MCF 10A (cell line): Measurements from ENCODE around the gene CCDC167. TPM values are rescaled to one million over a fixed set of nuclear protein-coding genes. Genes with fewer than 3 reads are reported as not detected.

Source experiments
- BruUV-seq: library from RNA; stranded (reverse); fragments of 400-500 nt; replicated peaks from 2 replicates; lab custom pipeline; 2021; lab: Mats Ljungman, UMichigan
- CTCF ChIA-PET: fragments of 300-600 bp; sonication (Branson Sonifier 250); formaldehyde crosslinking; extraction: SDS; loops from one replicate; lab custom pipeline; 2021; ENCODE audit warnings: antibody characterized with exemption, inconsistent platforms; lab: Yijun Ruan, JAX
- POLR2A ChIA-PET: fragments of 300-600, 350-650 bp; sonication (Branson Sonifier 250); formaldehyde crosslinking; extraction: SDS; loops from one replicate; lab custom pipeline; 2020; ENCODE audit warnings: antibody characterized with exemption, inconsistent platforms; lab: Yijun Ruan, JAX
- DNase-seq: peaks from one replicate; pipeline ENCODE4 v3.0.0-alpha.2; 2018; ENCODE audit not compliant: unreplicated experiment
- H3K27ac Mint-ChIP-seq: one replicate; pipeline ENCODE4 v1.8.0; 2022; ENCODE audit warnings: mild to moderate bottlenecking, low read depth, mixed read lengths; ENCODE audit not compliant: unreplicated experiment
- H3K27me3 Mint-ChIP-seq: one replicate; pipeline ENCODE4 v1.8.0; 2022; ENCODE audit warnings: mixed read lengths; ENCODE audit not compliant: insufficient read depth, unreplicated experiment
- H3K36me3 Mint-ChIP-seq: one replicate; pipeline ENCODE4 v1.8.0; 2022; ENCODE audit warnings: mild to moderate bottlenecking, moderate library complexity, mixed read lengths; ENCODE audit not compliant: insufficient read depth, unreplicated experiment
- H3K4me1 Mint-ChIP-seq: one replicate; pipeline ENCODE4 v1.8.0; 2022; ENCODE audit warnings: mixed read lengths; ENCODE audit not compliant: insufficient read depth, unreplicated experiment
- H3K4me3 Mint-ChIP-seq: one replicate; pipeline ENCODE4 v1.8.0; 2022; ENCODE audit warnings: mild to moderate bottlenecking, moderate library complexity, mixed read lengths; ENCODE audit not compliant: unreplicated experiment
- H3K9me3 Mint-ChIP-seq: one replicate; pipeline ENCODE4 v1.8.0; 2022; ENCODE audit warnings: mixed read lengths; ENCODE audit not compliant: unreplicated experiment
- CTCF ChIP-seq: fragments of 200-600 bp; IDR thresholded peaks from one replicate; pipeline ENCODE4 v1.8.0; 2022; ENCODE audit warnings: antibody characterized with exemption, mild to moderate bottlenecking; ENCODE audit not compliant: unreplicated experiment
- intact Hi-C: fragments of 100-400 bp; cut with micrococcal nuclease; formaldehyde crosslinking; loops from 2 replicates; pipeline ENCODE4 v1.14.1; 2022
- total RNA-seq: library from RNA; stranded (reverse); gene quantifications from 2 replicates; pipeline ENCODE4 v1.2.3, GENCODE V29; 2022

CCDC167 gene
- total RNA-seq, 1 experiment from 2014 or later = 24.4 TPM

GRCh38 chr6:37524025-37524969, 24.6 kb upstream of the CCDC167 start:
- Mint-ChIP-seq H3K27me3 (peaks cover 16% of the 10 kb centered on the region), H3K4me1 (peaks cover 18% of the 10 kb centered on the region), H3K36me3 (peaks cover under 1% of the 10 kb centered on the region), H3K4me3 (no peak overlapping the region), H3K27ac (no peak overlapping the region), H3K9me3 (no peaks in the 10 kb centered on the region)
- peak; percentile 71 for DNase-seq
- intact Hi-C loops = no loop called here
- BruUV-seq = no TSS peak
- POLR2A ChIA-PET = interaction anchor here (0.7 kb wide), 1 partner anchor 24 kb away, joined by 3 read pairs; no protein-coding TSS in a partner anchor
- CTCF ChIA-PET = interaction anchor here (0.6 to 1.5 kb wide), 2 partner anchors 10 to 23 kb away, joined by 3 to 5 read pairs; no protein-coding TSS in a partner anchor
- TF ChIP-seq CTCF = no peak

DNA sequence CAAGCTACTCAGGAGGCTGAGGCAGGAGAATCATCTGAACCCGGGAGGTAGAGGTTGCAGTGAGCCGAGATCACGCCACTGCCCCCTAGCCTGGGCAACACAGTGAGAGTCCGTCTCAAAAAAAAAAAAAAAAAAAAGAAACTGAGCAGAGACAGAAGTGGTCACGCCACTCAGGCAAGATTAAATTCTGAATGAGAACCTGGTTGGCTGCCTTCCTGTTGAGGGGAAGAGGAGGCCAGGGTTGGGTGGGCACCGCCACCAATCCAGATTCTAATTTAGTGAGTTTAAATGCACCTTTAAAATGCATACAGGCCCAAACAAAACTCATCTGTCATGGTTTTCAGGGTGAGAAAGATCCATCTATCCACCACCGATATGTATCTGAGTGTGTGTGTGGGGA, 23.7 kb upstream of the CCDC167 start:
- H3K27me3 Mint-ChIP-seq = peaks cover 16% of the 10 kb centered on the region
- ChIA-PET POLR2A (no interaction called here), CTCF (interaction anchor here (0.6 kb wide), 2 partner anchors 9 to 100 kb away, joined by 3 to 4 read pairs; no protein-coding TSS in a partner anchor)
- intact Hi-C loops = no loop called here
- no peak overlapping the region for H3K4me3 Mint-ChIP-seq
- H3K36me3 Mint-ChIP-seq = no peaks in the 10 kb centered on the region
- peaks cover 18% of the 10 kb centered on the region for H3K4me1 Mint-ChIP-seq
- no peak overlapping the region for H3K27ac Mint-ChIP-seq
- no peak for DNase-seq
- no peaks in the 10 kb centered on the region for H3K9me3 Mint-ChIP-seq
- no peak for TF ChIP-seq CTCF
- no TSS peak for BruUV-seq

- intact Hi-C loops = no loop called here
- Mint-ChIP-seq H3K9me3 (no peaks in the 10 kb centered on the region), H3K27me3 (peaks cover 15% of the 10 kb centered on the region), H3K36me3 (no peaks in the 10 kb centered on the region), H3K4me3 (no peak overlapping the region), H3K27ac (no peak overlapping the region), H3K4me1 (peaks cover 18% of the 10 kb centered on the region)
- no peak for TF ChIP-seq CTCF
- POLR2A ChIA-PET = no interaction called here
- no TSS peak for BruUV-seq
- DNase-seq = no peak
- CTCF ChIA-PET = interaction anchor here (0.6 to 1.0 kb wide), 2 partner anchors 16 to 100 kb away, joined by 3 to 4 read pairs; no protein-coding TSS in a partner anchor
These were observed 23.1 kb upstream of the CCDC167 start for GRCh38 chr6:37522836-37523235.

GRCh38 chr6:37521674-37522073, 22.0 kb upstream of the CCDC167 start:
- Mint-ChIP-seq H3K27me3 (peaks cover 3% of the 10 kb centered on the region), H3K9me3 (no peaks in the 10 kb centered on the region), H3K4me1 (peaks cover 18% of the 10 kb centered on the region), H3K4me3 (no peak overlapping the region), H3K36me3 (no peaks in the 10 kb centered on the region), H3K27ac (no peak overlapping the region)
- CTCF ChIA-PET = interaction anchor here (1.0 kb wide), 1 partner anchor 17 kb away, joined by 3 read pairs; no protein-coding TSS in a partner anchor
- POLR2A ChIA-PET = no interaction called here
- DNase-seq = no peak
- no TSS peak for BruUV-seq
- intact Hi-C loops = no loop called here
- TF ChIP-seq CTCF = no peak
